ENCODE measurements around the gene ZNF304. TPM values are rescaled to one million over a fixed set of nuclear protein-coding genes. Genes with fewer than 3 reads are reported as not detected.

The ZNF304 gene
- 2.0 to 2.5 TPM (median 2.3 TPM) in 5 replicates for total RNA-seq (2022; extraction: Qiagen RNA extraction; ENCODE audit: low read depth)

GRCh38 chr19:57350877-57351805 lies at the start of gene ZNF304:
ZNF304 (plus strand) TSS chr19:57351271; CDS start chr19:57351665, 394 bp downstream.

GRCh38 chr19:57320180-57321084 lies 30.6 kb upstream of the ZNF304 start, which contains the start of gene ZNF543:
ZNF543 (plus strand) TSS chr19:57320472; CDS start chr19:57320854, 382 bp downstream.

GRCh38 chr19:57362997-57363687 lies 12.1 kb downstream of the ZNF304 start, which contains the start of the genes TRAPPC2B and ZNF547:
TRAPPC2B (plus strand) TSS chr19:57363551; CDS start chr19:57364834, 1,283 bp downstream.
ZNF547 (plus strand) TSS chr19:57363551; CDS start chr19:57368556, 5,005 bp downstream.

GRCh38 chr19:57389730-57390598 lies 38.9 kb downstream of the ZNF304 start, which contains the start of gene ZNF548:
ZNF548 (plus strand) TSS chr19:57389854; CDS start chr19:57390100, 246 bp downstream.

Other genes with a start within 250 kb of the ZNF304 start
- gene USP29, start 231.3 kb upstream of the ZNF304 start, total RNA-seq (2022; extraction: Qiagen RNA extraction; ENCODE audit: low read depth): not detected in 5 replicates
- gene ZIM3, start 206.1 kb upstream of the ZNF304 start, total RNA-seq (2022; extraction: Qiagen RNA extraction; ENCODE audit: low read depth): not detected in 5 replicates
- not detected in 5 replicates for gene DUXA, start 183.8 kb upstream of the ZNF304 start, total RNA-seq (2022; extraction: Qiagen RNA extraction; ENCODE audit: low read depth)
- gene ZNF264, start 159.8 kb upstream of the ZNF304 start, total RNA-seq (2022; extraction: Qiagen RNA extraction; ENCODE audit: low read depth): 6.8 to 9.0 TPM (median 7.4 TPM) in 5 replicates
- 0.23 to 0.73 TPM (median 0.37 TPM) in 5 replicates for gene AURKC, start 120.2 kb upstream of the ZNF304 start, total RNA-seq (2022; extraction: Qiagen RNA extraction; ENCODE audit: low read depth)
- gene ZNF805, start 110.6 kb upstream of the ZNF304 start, total RNA-seq (2022; extraction: Qiagen RNA extraction; ENCODE audit: low read depth): 1.2 to 2.4 TPM (median 2.0 TPM) in 5 replicates
- gene ZNF460, start 70.8 kb upstream of the ZNF304 start, total RNA-seq (2022; extraction: Qiagen RNA extraction; ENCODE audit: low read depth): 0.89 to 1.2 TPM (median 0.96 TPM) in 5 replicates
- gene ZNF543, start 30.8 kb upstream of the ZNF304 start, total RNA-seq (2022; extraction: Qiagen RNA extraction; ENCODE audit: low read depth): 0.78 to 1.7 TPM (median 1.4 TPM) in 5 replicates
- 15.8 to 18.0 TPM (median 16.3 TPM) in 5 replicates for gene TRAPPC2B, start 12.3 kb downstream of the ZNF304 start, total RNA-seq (2022; extraction: Qiagen RNA extraction; ENCODE audit: low read depth)
- gene ZNF547, start 12.3 kb downstream of the ZNF304 start, total RNA-seq (2022; extraction: Qiagen RNA extraction; ENCODE audit: low read depth): 1.4 to 2.2 TPM (median 1.7 TPM) in 5 replicates
- 2.2 to 4.6 TPM (median 3.9 TPM) in 5 replicates for gene ZNF548, start 38.6 kb downstream of the ZNF304 start, total RNA-seq (2022; extraction: Qiagen RNA extraction; ENCODE audit: low read depth)
- 4.0 to 7.4 TPM (median 4.9 TPM) in 5 replicates for gene ZNF17, start 59.9 kb downstream of the ZNF304 start, total RNA-seq (2022; extraction: Qiagen RNA extraction; ENCODE audit: low read depth)
- gene ZNF749, start 84.1 kb downstream of the ZNF304 start, total RNA-seq (2022; extraction: Qiagen RNA extraction; ENCODE audit: low read depth): 14.1 to 17.2 TPM (median 14.4 TPM) in 5 replicates
- 0.08 to 0.10 TPM in 2 of 5 replicates, not detected in the others for gene VN1R1, start 105.9 kb downstream of the ZNF304 start, total RNA-seq (2022; extraction: Qiagen RNA extraction; ENCODE audit: low read depth)
- gene ZNF772, start 126.3 kb downstream of the ZNF304 start, total RNA-seq (2022; extraction: Qiagen RNA extraction; ENCODE audit: low read depth): 0.58 to 1.8 TPM (median 1.5 TPM) in 5 replicates
- gene ZNF419, start 136.5 kb downstream of the ZNF304 start, total RNA-seq (2022; extraction: Qiagen RNA extraction; ENCODE audit: low read depth): 5.6 to 9.9 TPM (median 6.5 TPM) in 5 replicates
- 3.6 to 5.6 TPM (median 5.5 TPM) in 5 replicates for gene ZNF773, start 148.7 kb downstream of the ZNF304 start, total RNA-seq (2022; extraction: Qiagen RNA extraction; ENCODE audit: low read depth)
- gene ZNF549, start 176.1 kb downstream of the ZNF304 start, total RNA-seq (2022; extraction: Qiagen RNA extraction; ENCODE audit: low read depth): 1.5 to 2.1 TPM (median 1.8 TPM) in 5 replicates
- gene ZNF550, start 208.6 kb downstream of the ZNF304 start, total RNA-seq (2022; extraction: Qiagen RNA extraction; ENCODE audit: low read depth): 3.0 to 4.3 TPM (median 3.8 TPM) in 5 replicates
- 3.4 to 5.5 TPM (median 4.7 TPM) in 5 replicates for gene ZNF416, start 227.6 kb downstream of the ZNF304 start, total RNA-seq (2022; extraction: Qiagen RNA extraction; ENCODE audit: low read depth)
- gene ZIK1, start 232.9 kb downstream of the ZNF304 start, total RNA-seq (2022; extraction: Qiagen RNA extraction; ENCODE audit: low read depth): not detected in 5 replicates
- 4.2 to 5.6 TPM (median 4.8 TPM) in 5 replicates for gene ZNF530, start 248.6 kb downstream of the ZNF304 start, total RNA-seq (2022; extraction: Qiagen RNA extraction; ENCODE audit: low read depth)